Midbrain (tissue), 1 donor: ENCODE measurements around the gene SH2D5.

Experiments
- DNase-seq: peaks from one replicate; lab custom pipeline; 2025; lab: John Stamatoyannopoulos, UW

SH2D5 gene

DNA sequence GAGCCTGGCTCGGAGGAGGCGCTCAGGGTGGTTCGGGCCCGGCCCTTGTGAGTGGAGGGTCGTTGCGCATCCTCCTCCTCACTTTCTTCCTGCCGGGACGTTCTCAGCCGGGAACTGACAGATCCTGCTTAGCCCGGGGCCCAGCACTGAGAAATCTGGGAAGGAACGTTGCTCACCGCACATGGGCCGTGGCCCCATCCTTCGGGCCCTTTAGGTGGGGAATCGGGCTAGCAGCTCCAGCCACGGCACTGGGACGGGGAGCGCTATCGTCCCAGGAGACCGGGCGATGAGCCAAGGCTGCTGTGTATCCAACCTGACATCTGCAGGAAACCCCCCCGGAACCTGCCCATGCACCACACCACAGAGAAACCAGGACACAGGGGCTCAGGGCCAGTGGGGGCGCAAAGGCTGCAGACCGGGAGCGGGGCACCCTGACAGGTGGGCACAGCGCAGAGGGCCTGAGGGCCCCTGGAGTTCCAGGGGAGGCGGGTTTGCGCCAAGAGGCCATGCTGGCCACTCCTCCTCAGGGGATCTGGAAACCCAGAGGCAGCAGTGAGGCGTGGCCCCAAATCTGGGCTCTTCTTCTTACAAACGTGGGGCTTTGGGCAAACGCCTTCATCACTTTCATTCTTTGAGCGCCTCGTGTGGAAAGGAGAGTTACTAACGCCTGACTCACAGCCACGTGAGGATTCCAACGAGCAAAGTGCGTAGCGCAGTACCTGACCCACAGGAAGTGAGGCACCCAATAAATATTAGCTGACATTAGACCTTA is at the start of gene SH2D5:
Gene SH2D5 (minus strand): TSS at position 116 of the 772 bp plus-strand sequence. CDS start 4,659 bp downstream, outside the sequence.
- DNase-seq: peak; percentile 27

DNA sequence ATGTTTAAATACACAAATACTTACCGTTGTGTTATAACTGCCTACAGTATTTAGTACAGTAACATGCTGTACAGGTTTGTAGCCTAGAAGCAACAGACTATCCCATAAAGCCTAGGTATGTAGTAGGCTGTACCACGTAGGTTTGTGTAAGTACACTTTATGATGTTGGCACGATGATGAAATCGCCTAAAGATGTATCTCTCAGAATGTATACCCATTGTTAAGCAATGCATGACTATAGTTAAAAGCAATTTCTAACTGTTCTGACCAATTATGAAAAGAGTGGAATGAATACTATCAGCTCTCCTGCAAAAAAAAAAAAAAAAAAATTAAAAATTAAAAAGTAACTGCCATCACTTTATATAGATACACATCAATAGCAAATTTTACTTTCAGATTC is 43.2 kb upstream of the SH2D5 start:
- no peak for DNase-seq

DNA sequence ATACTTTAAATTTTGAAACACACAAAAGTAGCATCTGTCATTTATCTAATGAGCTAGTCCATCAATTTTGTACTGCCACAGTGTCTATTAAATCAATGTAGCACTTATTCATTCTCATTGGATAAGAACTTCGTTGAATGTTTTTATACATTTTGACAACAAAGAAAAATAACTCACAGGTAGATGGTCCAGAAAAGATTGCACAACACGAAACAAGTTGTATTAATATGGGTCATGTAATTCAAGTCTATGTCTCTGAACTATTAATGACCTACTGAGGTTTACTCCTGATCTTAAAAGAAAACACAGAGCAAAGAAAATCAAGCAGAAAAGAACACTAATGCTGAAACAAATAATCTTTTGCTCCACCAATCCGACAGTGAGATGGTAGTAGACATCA is 39.3 kb upstream of the SH2D5 start:
- DNase-seq: no peak

DNA sequence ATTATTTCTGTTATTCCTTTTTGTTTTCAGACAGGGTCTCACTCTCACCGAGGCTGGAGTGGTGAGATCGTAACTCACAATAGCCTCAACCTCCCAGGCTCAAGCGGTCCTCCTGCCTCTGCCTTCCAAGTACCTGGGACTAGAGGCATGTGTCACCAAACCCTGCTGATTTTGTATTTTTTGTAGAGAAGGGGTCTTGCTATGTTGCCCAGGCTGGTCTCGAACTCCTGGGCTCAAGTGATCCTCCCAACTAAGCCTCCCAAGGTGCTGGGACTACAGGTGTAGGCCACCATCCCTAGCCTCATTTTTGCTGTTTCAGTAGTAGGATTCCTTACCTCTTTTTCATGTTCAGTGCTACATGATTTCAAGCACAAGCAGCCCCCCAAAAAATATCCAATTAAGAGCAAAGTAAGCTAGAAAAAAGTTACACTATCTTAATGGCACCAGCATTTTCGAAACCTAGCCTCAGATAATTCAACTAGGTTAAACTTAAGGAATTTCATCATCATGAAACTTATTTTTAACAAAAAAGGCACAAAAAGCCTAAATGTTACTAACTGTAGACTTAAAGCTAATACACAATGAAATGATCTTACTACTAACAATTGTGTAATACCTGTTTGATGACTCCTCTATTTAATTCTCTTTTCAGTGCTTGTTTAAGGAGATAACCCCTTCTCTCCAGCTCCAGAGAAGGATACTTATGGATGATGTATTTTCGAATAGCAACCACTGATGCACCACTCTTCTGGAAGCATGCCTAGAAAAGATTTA is 38.0 kb upstream of the SH2D5 start:
- no peak for DNase-seq

DNA sequence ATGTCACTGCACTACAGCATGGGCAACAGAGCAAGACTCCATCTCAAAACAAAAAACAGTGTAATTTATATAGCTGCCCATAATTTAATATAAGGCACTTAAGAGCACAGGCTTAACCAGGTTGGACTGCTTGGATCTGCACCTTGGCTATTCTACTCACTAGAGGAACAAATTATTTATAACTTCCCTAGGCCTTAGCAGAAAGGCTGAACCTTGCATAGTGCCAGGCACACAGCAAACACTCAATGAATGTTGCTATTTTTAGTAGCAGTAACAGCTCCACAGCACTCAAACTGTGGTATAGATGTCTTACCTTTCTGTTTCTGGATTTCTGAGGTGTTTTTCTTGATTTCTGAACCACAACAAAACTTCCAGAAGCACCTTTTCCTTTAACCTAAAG is 34.8 kb upstream of the SH2D5 start:
- DNase-seq: no peak

DNA sequence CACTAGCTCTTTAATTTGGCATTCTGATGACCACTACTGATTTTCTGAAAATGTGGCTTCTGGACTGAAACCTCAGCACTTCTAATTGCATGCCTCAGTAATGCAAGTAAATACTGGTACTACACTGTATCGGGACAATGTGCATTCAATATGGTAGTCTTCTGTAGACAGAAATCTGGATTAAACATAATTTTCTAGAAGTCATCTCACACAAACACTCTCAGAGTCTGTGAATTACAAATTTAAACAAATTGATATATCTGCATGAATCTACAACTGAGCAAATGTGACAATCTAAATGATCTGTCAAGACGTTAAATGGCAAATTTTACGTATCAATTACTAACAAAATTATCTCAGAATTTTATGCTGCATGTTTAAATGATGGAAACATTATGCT is 30.9 kb upstream of the SH2D5 start:
- DNase-seq: no peak

DNA sequence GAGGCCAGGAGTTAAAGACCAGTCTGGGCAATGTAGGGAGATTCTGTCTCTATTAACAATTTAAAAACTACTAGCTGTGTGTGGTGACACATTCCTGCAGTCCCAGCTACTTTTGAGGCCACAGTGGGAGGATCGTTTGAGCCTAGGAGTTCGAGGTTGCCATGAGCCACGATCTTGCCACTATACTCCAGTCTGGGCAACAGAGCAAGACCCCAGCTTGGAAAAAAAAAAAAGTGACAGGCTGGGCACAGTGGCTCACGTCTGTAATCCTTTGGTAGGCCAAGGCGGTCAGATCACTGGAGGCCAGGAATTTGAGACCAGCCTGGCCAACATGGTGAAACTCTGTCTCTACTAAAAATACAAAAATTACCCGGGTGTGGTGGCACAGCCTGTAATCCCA is 27.8 kb upstream of the SH2D5 start:
- DNase-seq: no peak

DNA sequence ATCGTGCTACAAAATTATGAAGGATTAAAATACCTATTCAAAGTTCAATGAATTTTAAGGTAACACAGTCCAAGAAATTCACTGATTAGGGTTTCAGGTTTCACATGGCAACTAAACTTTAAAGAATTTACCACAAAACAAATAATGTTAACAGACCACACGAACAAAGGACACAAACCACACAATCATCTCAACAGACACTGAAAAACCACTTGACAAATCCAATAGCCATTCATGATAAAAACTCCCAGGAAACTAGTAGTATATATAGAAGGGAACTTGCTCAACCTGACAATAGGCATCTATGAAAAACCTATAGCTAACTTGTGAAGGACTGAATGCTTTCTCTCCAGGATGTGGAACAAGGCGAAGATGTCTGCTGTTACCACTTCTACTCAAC is 21.1 kb upstream of the SH2D5 start:
- DNase-seq: no peak

DNA sequence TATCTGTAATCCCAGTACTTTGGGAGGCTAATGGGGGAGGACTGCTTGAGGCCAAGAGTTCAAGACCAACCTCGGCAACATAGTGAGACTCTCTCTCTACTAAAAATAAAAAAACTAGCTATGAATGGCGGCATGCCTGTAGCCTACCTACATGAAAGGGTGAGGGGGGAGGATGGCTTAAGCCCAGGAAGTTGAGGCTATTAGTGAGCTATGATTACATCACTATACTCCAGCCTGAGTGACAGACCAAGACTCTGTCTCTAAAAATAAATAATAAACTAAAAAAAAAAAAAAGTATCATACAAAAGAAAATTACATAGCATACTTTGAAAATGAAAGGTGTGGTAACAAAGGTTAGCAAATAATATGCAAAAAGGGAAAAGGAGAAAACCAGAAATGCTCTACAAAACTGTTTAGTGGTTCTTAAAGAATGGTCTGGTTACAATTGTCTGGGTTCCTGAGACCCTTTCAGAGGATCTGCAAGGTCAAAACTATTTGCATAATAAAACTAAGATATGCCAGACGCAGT is 19.0 kb upstream of the SH2D5 start:
- DNase-seq: no peak

DNA sequence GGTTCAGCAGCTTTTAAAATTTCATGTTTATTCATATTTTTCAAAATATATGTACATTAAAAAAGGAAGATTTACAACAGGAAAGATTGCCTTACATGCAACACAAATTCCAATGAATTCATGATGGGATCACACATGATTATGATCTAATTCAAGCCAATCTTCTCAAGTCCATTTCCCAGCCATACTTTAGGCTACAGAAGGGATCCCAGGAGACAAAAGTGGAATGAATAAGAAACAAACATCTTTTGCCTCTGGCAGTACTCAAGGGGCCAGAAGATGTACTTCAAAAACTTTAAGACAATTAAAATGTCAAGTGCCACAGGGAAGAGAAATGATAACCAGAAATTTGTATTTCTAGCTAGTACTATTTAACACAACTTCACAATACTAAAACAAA is 10.2 kb upstream of the SH2D5 start:
- DNase-seq: no peak

DNA sequence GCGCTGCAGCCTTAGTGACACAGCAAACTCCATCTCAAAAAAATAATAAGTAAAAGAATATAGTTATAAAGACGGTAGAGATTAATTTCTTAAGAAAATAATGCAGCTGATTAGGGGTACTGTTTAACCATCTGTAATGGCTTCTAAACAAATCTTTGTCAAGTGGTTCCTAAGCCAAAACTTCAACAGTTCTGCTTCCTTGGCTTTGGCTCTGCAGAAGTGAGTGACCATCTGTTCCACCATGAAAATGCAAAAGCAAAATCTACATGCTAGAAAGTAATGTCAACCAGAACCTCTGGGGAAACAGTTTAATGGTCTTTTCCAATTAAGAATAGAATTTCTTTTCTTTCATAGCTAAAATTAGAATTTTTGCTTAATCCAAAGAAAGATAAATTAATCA is 8.3 kb upstream of the SH2D5 start:
- no peak for DNase-seq

DNA sequence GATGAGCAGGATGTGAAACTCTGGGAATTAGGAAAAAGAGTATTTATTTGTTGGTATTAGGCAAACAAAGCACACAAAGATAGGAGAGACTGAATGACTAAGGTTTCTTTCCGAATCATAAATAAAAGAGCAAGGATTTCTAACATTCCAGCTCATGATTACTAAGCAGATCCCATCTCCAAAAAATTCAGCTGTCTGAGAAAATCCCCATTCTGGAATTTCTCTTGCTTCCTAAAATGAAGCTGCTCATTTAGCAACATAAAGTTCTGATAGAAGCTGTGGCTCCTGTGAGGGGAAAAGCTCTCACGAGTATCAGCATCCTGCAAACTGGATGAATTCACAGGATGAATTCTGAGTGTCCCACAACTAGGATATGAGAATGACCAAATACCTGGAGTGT is 6.7 kb upstream of the SH2D5 start:
- DNase-seq: no peak

DNA sequence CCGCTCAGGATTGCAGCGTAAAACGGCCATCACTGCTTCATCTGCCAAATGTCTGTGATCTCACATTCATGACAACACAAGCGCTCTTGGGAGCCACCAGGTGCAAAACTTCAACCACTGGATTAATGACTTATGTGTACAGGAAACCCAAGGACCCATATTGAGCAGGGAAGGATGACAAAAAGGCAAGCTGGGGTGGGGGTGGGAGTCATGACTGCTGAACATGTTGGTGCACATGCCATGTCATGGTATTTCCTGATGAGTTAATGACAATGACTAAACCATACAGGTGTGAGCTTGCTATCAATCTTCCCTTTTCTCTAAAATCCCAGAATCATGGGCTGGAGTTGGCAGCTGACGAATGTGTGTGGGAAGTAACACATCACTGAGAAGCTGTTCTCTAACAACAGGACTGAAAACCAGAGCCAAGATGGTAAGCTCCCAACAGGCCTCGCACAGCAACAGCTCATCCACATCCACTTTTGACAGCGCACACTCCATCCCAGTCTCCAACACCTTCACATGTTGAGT is 3.1 kb upstream of the SH2D5 start:
- DNase-seq: no peak

DNA sequence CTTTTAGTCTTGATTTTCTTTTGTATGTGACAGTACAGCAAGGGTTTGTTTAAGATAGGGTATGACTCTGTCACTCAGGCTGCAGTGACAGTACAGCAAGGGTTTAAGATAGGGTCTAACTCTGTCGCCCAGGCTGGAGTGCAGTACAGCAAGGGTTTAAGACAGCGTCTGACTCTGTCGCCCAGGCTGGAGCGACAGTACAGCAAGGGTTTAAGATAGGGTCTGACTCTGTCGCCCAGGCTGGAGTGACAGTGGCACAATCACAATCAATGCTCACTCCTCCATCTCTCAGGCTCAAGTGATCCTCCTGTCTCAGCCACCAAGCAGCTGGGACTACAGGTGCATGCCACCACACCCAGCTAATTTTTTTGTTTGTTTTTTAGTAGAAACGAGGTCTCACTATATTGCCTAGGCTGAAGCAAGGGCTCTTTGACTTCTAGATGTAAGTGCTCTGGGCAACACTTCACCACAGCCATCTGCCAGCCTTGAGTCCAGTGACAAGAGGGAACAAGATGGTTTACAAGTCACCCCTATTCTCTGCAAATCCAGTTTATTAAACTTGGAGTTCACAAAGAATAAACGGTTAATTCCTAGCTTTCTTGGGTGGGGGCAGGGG is 965 bp upstream of the SH2D5 start:
- no peak for DNase-seq

DNA sequence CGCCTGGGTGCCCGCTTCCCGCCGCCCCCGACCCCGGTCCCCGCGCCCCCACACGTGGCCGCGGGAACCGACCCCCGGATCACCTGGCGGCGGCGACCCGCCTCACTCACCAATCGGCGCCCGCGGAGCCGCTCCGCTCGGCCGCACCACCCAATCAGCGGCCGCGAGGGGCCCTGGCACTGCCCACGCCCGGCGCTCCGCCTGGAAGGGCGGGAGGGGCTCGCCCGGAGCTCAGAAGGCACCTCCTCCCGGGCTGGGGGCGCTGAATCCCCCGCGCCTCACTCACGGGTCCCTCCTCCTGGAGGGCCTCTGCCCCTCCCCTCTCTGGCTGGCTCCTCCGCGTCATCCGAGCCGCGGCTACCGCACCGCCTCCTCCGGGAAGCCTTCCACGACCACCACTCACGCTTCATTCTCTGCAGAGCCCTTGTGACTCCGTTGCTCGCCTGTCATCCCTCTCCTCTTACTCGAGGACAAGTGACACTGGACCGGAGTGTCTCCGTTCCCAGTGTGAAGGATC is 374 bp downstream of the SH2D5 start:
- DNase-seq: peak; percentile 34

DNA sequence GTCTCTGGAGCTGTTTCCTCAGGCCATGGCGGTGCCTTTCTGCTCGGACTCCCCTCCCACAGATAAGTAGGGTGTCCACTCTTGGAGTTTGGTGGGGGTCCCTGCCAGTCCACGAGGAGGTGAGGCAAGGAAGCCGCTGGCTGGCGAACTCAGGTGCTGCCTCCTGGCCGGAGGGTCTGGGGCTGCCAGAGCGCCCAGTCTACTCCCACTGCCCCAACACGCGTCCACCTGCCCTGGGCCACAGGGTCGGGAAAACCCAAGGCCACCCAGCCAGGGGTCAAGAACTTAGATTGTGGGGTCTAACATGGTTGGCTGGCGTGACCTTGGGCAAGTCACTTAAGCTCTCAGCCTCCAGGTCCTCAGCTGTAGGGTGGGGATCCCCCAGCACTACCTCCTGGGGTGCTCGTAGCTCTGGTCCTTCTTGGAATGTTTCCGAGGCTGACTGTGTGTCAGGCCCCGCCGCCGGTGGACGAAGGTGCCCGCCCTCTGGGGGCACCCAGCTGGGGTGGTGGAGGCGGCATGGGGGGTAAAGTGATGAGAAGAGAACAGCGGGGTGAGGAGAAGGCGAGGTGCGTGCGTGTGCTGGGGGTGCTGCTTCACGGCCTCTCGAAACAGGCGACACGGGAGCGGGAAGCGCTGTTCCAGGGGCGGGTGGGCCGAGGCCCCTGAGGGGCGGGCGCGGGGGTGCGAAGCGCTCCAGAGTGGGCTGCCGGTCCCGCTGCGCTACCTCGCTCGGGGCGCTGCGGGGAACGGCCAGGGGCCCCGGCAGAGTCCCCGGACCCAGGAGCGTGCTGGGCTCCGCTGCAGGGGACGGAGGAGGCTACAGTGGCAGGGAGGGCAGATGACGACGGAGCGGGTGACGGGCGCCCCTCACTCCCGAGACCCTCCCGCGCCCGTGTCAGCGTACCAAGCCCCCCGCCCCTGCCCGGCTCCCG is 1.2 kb downstream of the SH2D5 start:
- DNase-seq: no peak

DNA sequence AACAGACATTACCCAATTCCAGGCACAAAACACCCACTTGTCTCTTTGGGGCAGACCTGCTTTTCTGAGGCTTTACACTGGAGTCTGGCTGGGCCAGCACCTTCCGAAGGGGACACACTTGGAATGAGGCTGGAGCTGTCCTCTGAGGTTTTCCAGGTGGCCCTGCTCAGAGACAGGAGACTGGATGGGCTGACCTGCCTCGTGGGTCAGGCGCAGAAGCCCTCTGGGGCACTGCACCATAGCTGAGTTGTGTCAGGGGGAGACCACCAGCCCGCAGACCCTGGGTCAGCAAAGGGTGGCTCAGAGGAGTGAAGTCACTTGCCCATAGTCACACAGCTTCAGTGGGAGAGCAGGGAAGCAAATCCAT is 1.8 kb downstream of the SH2D5 start:
- DNase-seq: no peak

DNA sequence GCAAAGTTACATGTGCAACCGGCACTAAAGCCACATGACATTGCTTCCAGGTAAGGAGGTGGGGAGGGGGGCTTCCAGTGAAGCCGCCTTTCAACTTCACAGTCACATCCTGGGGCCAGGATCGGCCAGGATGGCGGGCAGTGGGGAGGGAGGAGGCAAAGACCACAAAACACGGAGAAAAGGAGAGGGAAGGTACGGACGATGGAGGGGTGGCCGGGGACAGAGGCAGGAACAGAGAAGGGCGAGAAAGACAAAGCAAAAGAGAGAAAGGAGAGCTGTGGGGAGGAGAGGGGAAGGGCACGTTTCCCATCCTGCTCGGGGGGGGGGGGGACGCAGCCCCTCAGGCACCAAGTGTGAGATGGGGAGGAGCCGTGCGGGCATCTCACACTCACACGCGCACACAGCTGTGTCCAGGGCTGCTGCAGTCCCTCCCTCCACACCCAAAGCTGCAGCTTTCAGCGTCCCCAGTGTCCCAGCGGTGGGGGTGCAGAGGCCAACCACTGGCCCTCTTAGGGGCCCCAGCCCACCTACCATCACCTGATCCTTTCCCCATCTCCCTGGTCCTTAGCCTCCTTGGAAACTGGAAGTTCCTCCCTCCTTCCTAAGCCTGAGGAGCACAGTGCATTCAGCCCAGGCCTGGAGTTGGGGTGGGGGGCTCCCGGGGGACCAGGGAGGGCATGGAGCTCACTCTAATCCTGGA is 2.4 kb downstream of the SH2D5 start:
- no peak for DNase-seq

DNA sequence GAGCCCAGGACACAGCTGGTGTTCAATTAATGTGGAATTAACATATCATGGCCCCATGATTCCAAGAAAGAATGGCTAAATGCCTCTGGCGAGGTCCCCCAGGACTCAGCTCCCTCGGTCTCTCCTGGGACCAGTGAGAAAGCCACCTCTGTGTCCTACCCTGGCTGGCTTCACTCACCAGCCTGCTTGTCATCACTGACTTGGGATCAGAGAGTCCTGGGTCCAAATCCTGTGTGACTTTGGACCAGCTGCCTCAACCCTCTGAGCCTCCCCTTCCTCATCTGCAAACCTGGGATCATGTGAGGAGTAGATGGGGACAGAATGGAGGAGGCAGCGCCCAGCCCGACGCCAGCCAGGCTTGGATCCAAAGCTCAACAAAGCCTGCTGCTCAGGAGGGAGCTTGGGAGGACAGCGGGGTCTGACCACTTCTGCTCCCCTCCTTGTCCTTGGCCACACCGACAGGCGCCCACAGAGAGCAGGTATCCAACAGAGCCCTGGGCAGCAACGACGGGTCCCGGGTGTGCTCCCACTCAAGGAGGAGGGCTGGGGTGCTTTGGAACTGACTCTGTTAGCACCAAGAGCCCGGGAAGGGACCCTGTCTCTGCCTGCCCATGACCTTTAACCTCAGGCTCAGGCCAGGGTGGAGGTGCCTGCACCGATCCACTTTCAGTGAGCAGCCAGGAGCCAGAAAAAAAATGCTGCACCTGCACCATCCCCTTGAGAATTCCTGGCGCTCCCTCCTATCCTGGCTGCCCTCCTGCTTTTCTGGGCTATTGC is 3.2 kb downstream of the SH2D5 start:
- DNase-seq: no peak
